Measurements from ENCODE around the gene SEMA5B. TPM values are rescaled to one million over a fixed set of nuclear protein-coding genes. Genes with fewer than 3 reads are reported as not detected.

Gene SEMA5B
- total RNA-seq, 1 experiment from 2014 or later, result 9.4 TPM

- Histone ChIP-seq H2BK20ac (ENCODE audit: low read depth, low read length, poor library complexity, severe bottlenecking) (no peak overlapping the region), H3K56ac (ENCODE audit: insufficient read length, low read depth, low read length) (no peak overlapping the region), H3K4me2 (ENCODE audit: insufficient read depth, insufficient read length, low read length) (no peak overlapping the region), H3K27ac (ENCODE audit: insufficient read length, low read depth, low read length) (no peak overlapping the region), H4K91ac (ENCODE audit: insufficient read length, low read depth, low read length) (no peak overlapping the region), H3K27me3 (ENCODE audit: insufficient read depth, low read length) (no peaks in the 10 kb centered on the region; the same call in 1 of the 2 replicates), H3K4ac (ENCODE audit: low read depth, low read length) (no peak overlapping the region), H2AFZ (ENCODE audit: low read length) (no peak overlapping the region), H4K8ac (replicated peaks; ENCODE audit: insufficient read length, low read depth, low read length) (no peak overlapping the region), H2BK12ac (ENCODE audit: insufficient read length, low read depth, low read length) (no peak overlapping the region), H3K23ac (ENCODE audit: insufficient read length, low read depth, low read length) (no peak overlapping the region), H2BK5ac (ENCODE audit: insufficient read length, low read length) (no peak overlapping the region), H3K4me1 (ENCODE audit: insufficient read depth, low read length) (peaks cover 7% of the 10 kb centered on the region; the same call in 1 of the 2 replicates), H4K20me1 (ENCODE audit: control insufficient read depth, insufficient read depth, insufficient read length) (no peaks in the 10 kb centered on the region), H3T11ph (ENCODE audit: low read length) (no peak overlapping the region), H4K5ac (ENCODE audit: insufficient read length, low read depth, low read length) (no peak overlapping the region), H3K14ac (ENCODE audit: insufficient read depth, low read length) (no peak overlapping the region), H3K23me2 (ENCODE audit: insufficient read length, low read depth, low read length, poor library complexity, severe bottlenecking) (peaks cover 16% of the 10 kb centered on the region), H3K18ac (ENCODE audit: insufficient read length, low read depth, low read length) (no peak overlapping the region), H3K79me1 (ENCODE audit: insufficient read depth, low read depth, low read length, poor library complexity, severe bottlenecking) (no peaks in the 10 kb centered on the region), H3K9ac (ENCODE audit: extremely low read depth, insufficient read length, low read length) (no peak overlapping the region), H2AK5ac (ENCODE audit: insufficient read length, low read length) (no peak overlapping the region), H3K9me3 (ENCODE audit: control insufficient read depth, low read depth, low read length) (no peaks in the 10 kb centered on the region), H3K79me2 (ENCODE audit: insufficient read depth, low read length) (peaks cover 7% of the 10 kb centered on the region; the same call in 1 of the 2 replicates), H2BK120ac (ENCODE audit: low read depth, low read length, poor library complexity, severe bottlenecking) (no peak overlapping the region), H2BK15ac (ENCODE audit: low read depth, low read length) (no peak overlapping the region)
- DNase-seq, result no peak
- WGBS (ENCODE audit: extremely low coverage, insufficient read length, low lambda C conversion rate), result no CpG with 5 or more reads among the region's 1 CpG
- Mint-ChIP-seq H3K4me1 (peaks cover 27 to 30% of the 10 kb centered on the region in 2 experiments), H3K27ac (no peak overlapping the region), H3K36me3 (ENCODE audit: insufficient read depth in 1 of 3, low read depth in 3 of 3) (no peaks in the 10 kb centered on the region; a peak in 1 of 7 replicates), H3K4me3 (no peak overlapping the region), H3K27me3 (ENCODE audit: low read depth) (peaks cover 48% of the 10 kb centered on the region), H3K9me3 (peaks cover 6 to 9% of the 10 kb centered on the region in 2 experiments; a peak in 3 of 5 replicates)
- no peak for TF ChIP-seq CTCF (conservative IDR thresholded peaks at IDR 0.05)
Measured at GRCh38 chr3:123064914-123065313, 37.4 kb upstream of the SEMA5B start.

Measured in H9 (cell line).